GM12864 (cell line): ENCODE results near the gene FAM98C.
A peak's percentile ranks its signal among the peaks of the same experiment; 100 is the strongest.

Experiments used
- DNase-seq: peaks from one replicate; pipeline ENCODE4 v3.0.0-alpha.2; 2011; ENCODE audit warnings: low read depth
- H3K4me3 ChIP-seq: 2 replicates; pipeline ENCODE4 v1.5.1; 2011; ENCODE audit warnings: mild to moderate bottlenecking, low read depth, low read length, control low read depth
- TF ChIP-seq, protein P1 (sequence below): IDR thresholded peaks from 2 replicates; pipeline ENCODE4 v1.5.1; 2011; ENCODE audit warnings: low read depth, mild to moderate bottlenecking, moderate library complexity, low read length, control low read depth, inconsistent platforms; ENCODE audit errors: missing control alignments

FAM98C gene

GRCh38 chr19:38373907-38374331, 29.0 kb upstream of the FAM98C start:
- no peak for DNase-seq
- peak overlapping the region; percentile 37 for H3K4me3 ChIP-seq
- TF ChIP-seq, protein P1, sequence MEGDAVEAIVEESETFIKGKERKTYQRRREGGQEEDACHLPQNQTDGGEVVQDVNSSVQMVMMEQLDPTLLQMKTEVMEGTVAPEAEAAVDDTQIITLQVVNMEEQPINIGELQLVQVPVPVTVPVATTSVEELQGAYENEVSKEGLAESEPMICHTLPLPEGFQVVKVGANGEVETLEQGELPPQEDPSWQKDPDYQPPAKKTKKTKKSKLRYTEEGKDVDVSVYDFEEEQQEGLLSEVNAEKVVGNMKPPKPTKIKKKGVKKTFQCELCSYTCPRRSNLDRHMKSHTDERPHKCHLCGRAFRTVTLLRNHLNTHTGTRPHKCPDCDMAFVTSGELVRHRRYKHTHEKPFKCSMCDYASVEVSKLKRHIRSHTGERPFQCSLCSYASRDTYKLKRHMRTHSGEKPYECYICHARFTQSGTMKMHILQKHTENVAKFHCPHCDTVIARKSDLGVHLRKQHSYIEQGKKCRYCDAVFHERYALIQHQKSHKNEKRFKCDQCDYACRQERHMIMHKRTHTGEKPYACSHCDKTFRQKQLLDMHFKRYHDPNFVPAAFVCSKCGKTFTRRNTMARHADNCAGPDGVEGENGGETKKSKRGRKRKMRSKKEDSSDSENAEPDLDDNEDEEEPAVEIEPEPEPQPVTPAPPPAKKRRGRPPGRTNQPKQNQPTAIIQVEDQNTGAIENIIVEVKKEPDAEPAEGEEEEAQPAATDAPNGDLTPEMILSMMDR = no peak

DNA sequence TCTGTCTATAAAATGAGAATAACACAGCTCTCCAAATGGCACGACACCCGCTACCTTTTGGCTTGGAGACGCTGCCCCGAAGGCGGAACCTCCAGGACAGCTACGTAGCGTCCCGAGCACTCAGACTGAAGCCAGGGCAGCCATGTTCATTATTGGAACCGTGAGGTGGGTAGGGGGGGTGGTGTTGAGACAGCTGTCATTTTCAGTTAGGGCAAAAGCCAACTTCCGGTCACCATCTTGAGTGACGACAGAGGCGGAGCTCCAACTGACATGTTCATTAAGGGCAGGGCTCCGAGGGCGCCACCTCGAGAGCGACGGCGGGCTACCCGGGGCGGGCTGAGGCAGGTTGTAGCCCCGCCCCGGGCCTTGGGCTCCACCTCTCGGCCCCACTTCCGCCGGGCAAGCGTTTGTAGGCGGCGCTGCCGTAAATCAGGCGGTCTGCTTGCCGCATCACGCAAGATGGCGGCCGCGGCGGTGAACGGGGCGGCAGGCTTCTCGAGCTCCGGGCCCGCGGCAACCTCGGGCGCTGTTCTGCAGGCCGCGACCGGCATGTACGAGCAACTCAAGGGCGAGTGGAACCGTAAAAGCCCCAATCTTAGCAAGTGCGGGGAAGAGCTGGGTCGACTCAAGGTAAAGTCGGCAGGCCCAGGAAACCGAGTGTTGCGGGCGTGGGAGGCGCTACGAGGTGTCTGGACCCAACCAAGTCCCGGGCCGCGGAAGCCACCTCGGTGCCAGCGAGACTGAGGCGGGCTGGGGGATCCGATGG, 28.4 kb upstream of the FAM98C start, which contains the start of gene PSMD8:
PSMD8 (plus strand) TSS at position 240 of the 766 bp plus-strand sequence; CDS start at position 271, 31 bp downstream.
- peak; percentile 99 for DNase-seq
- TF ChIP-seq, protein P1 = no peak
- peak within 1 kb of the TSS; percentile 95 for H3K4me3 ChIP-seq

- no peak for DNase-seq
- H3K4me3 ChIP-seq = peak overlapping the region; percentile 95
- TF ChIP-seq, protein P1 = no peak
Observed at GRCh38 chr19:38375098-38375493, 27.8 kb upstream of the FAM98C start.

DNA sequence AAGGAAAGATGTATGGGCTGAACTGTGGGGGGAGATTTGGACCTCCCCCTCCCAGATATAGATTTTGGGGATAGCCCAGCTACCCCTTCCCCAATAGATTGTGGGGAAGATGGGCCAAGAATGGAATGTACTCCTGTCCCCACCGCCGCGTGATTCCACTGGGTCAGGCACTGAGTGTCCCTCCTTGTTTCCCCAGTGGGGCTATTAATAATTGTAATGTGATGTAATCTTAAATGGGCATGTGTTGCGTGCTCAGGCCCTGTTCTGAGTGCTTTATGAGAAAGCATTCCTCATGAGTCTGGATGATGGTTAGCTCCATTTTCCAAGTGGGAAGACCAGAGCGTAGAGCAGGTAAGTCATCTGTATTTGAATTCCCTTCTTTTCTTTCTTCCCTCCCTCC, 27.1 kb upstream of the FAM98C start:
- TF ChIP-seq, protein P1 = no peak
- no peak for DNase-seq
- H3K4me3 ChIP-seq = peak overlapping the region; percentile 95

GRCh38 chr19:38376576-38376975, 26.3 kb upstream of the FAM98C start:
- TF ChIP-seq, protein P1 = no peak
- no peak for DNase-seq
- no peak overlapping the region for H3K4me3 ChIP-seq

DNA sequence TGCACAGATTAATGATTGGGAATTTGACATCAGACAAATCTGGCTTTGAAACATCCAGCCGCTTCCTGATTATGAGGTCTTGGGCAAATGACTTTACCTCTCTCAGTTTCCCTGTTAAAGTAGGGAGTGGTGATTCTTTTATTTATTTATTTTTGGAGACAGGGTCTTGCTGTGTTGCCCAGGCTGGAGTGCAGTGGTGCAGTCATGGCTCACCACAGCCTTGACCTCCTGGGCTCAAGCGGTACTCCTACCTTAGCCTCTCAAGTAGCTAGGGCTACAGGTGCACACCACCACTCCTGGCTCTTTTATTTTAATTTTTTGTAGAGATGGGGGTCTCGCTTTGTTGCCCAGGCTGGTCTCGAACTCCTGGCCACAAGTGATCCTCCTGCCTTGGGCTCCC, 25.8 kb upstream of the FAM98C start:
- no peak for DNase-seq
- TF ChIP-seq, protein P1 = no peak
- no peak overlapping the region for H3K4me3 ChIP-seq

GRCh38 chr19:38378866-38379265, 24.0 kb upstream of the FAM98C start:
- H3K4me3 ChIP-seq = no peak overlapping the region
- TF ChIP-seq, protein P1 = no peak
- no peak for DNase-seq
